ENCODE measurements around the gene C6orf89.

Gene C6orf89

GRCh38 chr6:36964349-36964748, 78.6 kb downstream of the C6orf89 start:
- FAIRE-seq (no peak), DNase-seq (ENCODE audit: insufficient read length, low spot score) (no peak)

- no peak for FAIRE-seq
- DNase-seq (ENCODE audit: insufficient read length, low spot score), result no peak
Measured at GRCh38 chr6:36964908-36965307, 79.2 kb downstream of the C6orf89 start.

- no peak for FAIRE-seq
Measured at GRCh38 chr6:36967301-36967700, 81.5 kb downstream of the C6orf89 start.

GRCh38 chr6:36967757-36968156, 82.0 kb downstream of the C6orf89 start:
- FAIRE-seq, result no peak
- DNase-seq (ENCODE audit: insufficient read length, low spot score), result no peak

More at GRCh38 chr6:36967301-36967700, 81.5 kb downstream of the C6orf89 start:
- no peak for DNase-seq (ENCODE audit: insufficient read length, low spot score)

GRCh38 chr6:36968266-36968977, 82.7 kb downstream of the C6orf89 start:
- FAIRE-seq (no peak), DNase-seq (ENCODE audit: insufficient read length, low spot score) (no peak)

GRCh38 chr6:36969240-36969691, 83.5 kb downstream of the C6orf89 start:
- DNase-seq (ENCODE audit: insufficient read length, low spot score), result no peak
- FAIRE-seq, result no peak

GRCh38 chr6:36969988-36970891, 84.5 kb downstream of the C6orf89 start:
- DNase-seq (ENCODE audit: insufficient read length, low spot score) (no peak), FAIRE-seq (no peak)

- DNase-seq (ENCODE audit: insufficient read length, low spot score) (no peak), FAIRE-seq (no peak)
Measured at GRCh38 chr6:36970892-36971842, 85.4 kb downstream of the C6orf89 start.

- FAIRE-seq, result no peak
- DNase-seq (ENCODE audit: insufficient read length, low spot score), result no peak
Measured at GRCh38 chr6:36971921-36972673, 86.3 kb downstream of the C6orf89 start.

GRCh38 chr6:36973190-36973589, 87.4 kb downstream of the C6orf89 start:
- DNase-seq (ENCODE audit: insufficient read length, low spot score) (no peak), FAIRE-seq (no peak)

- FAIRE-seq, result no peak
Measured at GRCh38 chr6:36973647-36974046, 87.9 kb downstream of the C6orf89 start.

GRCh38 chr6:36975231-36976006, 89.7 kb downstream of the C6orf89 start:
- FAIRE-seq (no peak), DNase-seq (ENCODE audit: insufficient read length, low spot score) (no peak)

More at GRCh38 chr6:36973647-36974046, 87.9 kb downstream of the C6orf89 start:
- no peak for DNase-seq (ENCODE audit: insufficient read length, low spot score)

- DNase-seq (ENCODE audit: insufficient read length, low spot score) (no peak), FAIRE-seq (no peak)
Measured at GRCh38 chr6:36976007-36976264, 90.2 kb downstream of the C6orf89 start.

- DNase-seq (ENCODE audit: insufficient read length, low spot score), result no peak
- FAIRE-seq, result no peak
Measured at GRCh38 chr6:36976509-36976908, 90.8 kb downstream of the C6orf89 start.

GRCh38 chr6:36976931-36977330, 91.2 kb downstream of the C6orf89 start:
- no peak for FAIRE-seq
- DNase-seq (ENCODE audit: insufficient read length, low spot score), result no peak

- no peak for DNase-seq (ENCODE audit: insufficient read length, low spot score)
- FAIRE-seq, result no peak
Measured at GRCh38 chr6:36977470-36977941, 91.8 kb downstream of the C6orf89 start.
